HepG2 (cell line): ENCODE measurements around the gene PARP3. TPM values are rescaled to one million over a fixed set of nuclear protein-coding genes. Genes with fewer than 3 reads are reported as not detected.

Experiments used
- CC2D1A ChIP-seq: sonication (generic); formaldehyde crosslinking; IDR thresholded peaks from 2 replicates; pipeline ENCODE4 v1.8.1; 2023; ENCODE audit warnings: mild to moderate bottlenecking, missing genetic modification reagents
- DNMT1 ChIP-seq: sonication (generic); formaldehyde crosslinking; IDR thresholded peaks from 2 replicates; pipeline ENCODE4 v1.5.1; 2020; ENCODE audit warnings: mild to moderate bottlenecking, missing genetic modification reagents
- FOXO4 ChIP-seq: sonication (generic); formaldehyde crosslinking; conservative IDR thresholded peaks from 2 replicates; pipeline ENCODE4 v1.8.1; 2023; ENCODE audit warnings: missing genetic modification reagents
- NCOA1 ChIP-seq: sonication (generic); formaldehyde crosslinking; IDR thresholded peaks from 2 replicates; pipeline ENCODE4 v1.9.0; 2021; ENCODE audit warnings: missing genetic modification reagents
- RAD21 ChIP-seq: fragments of 450-650 bp; formaldehyde crosslinking; IDR thresholded peaks from 2 replicates; pipeline ENCODE4 v1.5.0; 2020; ENCODE audit warnings: mild to moderate bottlenecking
- ZBTB42 ChIP-seq: sonication (generic); formaldehyde crosslinking; IDR thresholded peaks from 2 replicates; pipeline ENCODE4 v1.5.0; 2020; ENCODE audit warnings: mild to moderate bottlenecking, missing genetic modification reagents
- ZHX1 ChIP-seq: sonication (generic); formaldehyde crosslinking; IDR thresholded peaks from 2 replicates; pipeline ENCODE4 v1.8.1; 2022; ENCODE audit warnings: low read depth, mild to moderate bottlenecking, missing genetic modification reagents
- ZMYM3 ChIP-seq: sonication (generic); formaldehyde crosslinking; IDR thresholded peaks from 2 replicates; pipeline ENCODE4 v1.5.1; 2020; ENCODE audit warnings: mild to moderate bottlenecking, missing genetic modification reagents
- ZNF274 ChIP-seq: sonication (generic); formaldehyde crosslinking; IDR thresholded peaks from 2 replicates; pipeline ENCODE4 v1.5.1; 2020; ENCODE audit warnings: mild to moderate bottlenecking, missing genetic modification reagents
- ZNF446 ChIP-seq: sonication (generic); formaldehyde crosslinking; IDR thresholded peaks from 2 replicates; pipeline ENCODE4 v1.5.0; 2020; ENCODE audit warnings: mild to moderate bottlenecking, missing genetic modification reagents
- ZNF451 ChIP-seq: sonication (generic); formaldehyde crosslinking; IDR thresholded peaks from 2 replicates; pipeline ENCODE4 v1.5.0; 2020; ENCODE audit warnings: mild to moderate bottlenecking, missing genetic modification reagents
- ZNF510 ChIP-seq: sonication (generic); formaldehyde crosslinking; IDR thresholded peaks from 2 replicates; pipeline ENCODE4 v1.4.0; 2020; ENCODE audit warnings: low read depth, mild to moderate bottlenecking, missing genetic modification reagents
- ZNF549 ChIP-seq: sonication (generic); formaldehyde crosslinking; IDR thresholded peaks from 2 replicates; pipeline ENCODE4 v1.5.0; 2020; ENCODE audit warnings: missing genetic modification reagents
- ZNF557 ChIP-seq: sonication (generic); formaldehyde crosslinking; IDR thresholded peaks from 2 replicates; pipeline ENCODE4 v1.4.0; 2020; ENCODE audit warnings: missing genetic modification reagents
- ZNF577 ChIP-seq: sonication (generic); formaldehyde crosslinking; IDR thresholded peaks from 2 replicates; pipeline ENCODE4 v1.4.0; 2020; ENCODE audit warnings: mild to moderate bottlenecking, low read depth, missing genetic modification reagents, borderline replicate concordance
- ZNF83 ChIP-seq: sonication (generic); formaldehyde crosslinking; IDR thresholded peaks from 2 replicates; pipeline ENCODE4 v1.4.0; 2020; ENCODE audit warnings: missing genetic modification reagents, mild to moderate bottlenecking, borderline replicate concordance
- ZNF841 ChIP-seq: sonication (generic); formaldehyde crosslinking; IDR thresholded peaks from 2 replicates; pipeline ENCODE4 v1.8.1; 2023; ENCODE audit warnings: missing genetic modification reagents, borderline replicate concordance
- ZSCAN12 ChIP-seq: sonication (generic); formaldehyde crosslinking; IDR thresholded peaks from 2 replicates; pipeline ENCODE4 v1.9.0; 2021; ENCODE audit warnings: mild to moderate bottlenecking, missing genetic modification reagents
- ZUFSP ChIP-seq: sonication (generic); formaldehyde crosslinking; IDR thresholded peaks from 2 replicates; pipeline ENCODE4 v1.9.0; 2021; ENCODE audit warnings: missing genetic modification reagents, mild to moderate bottlenecking, borderline replicate concordance
- polyA plus RNA-seq, 8 experiments: library from polyadenylated mRNA; depleted of rRNA in 3 of 8; stranded (reverse) in 7 of 8; unstranded in 1 of 8; fragments of >200 nt; fragmentation: Illumina TruSeq in 4 of 8; extraction: Trizol in 4 of 8; gene quantifications; 2 replicates each; pipeline versions ENCODE4 v1.2.1 to v1.2.3, GENCODE V29; 2011 to 2016; ENCODE audit warnings: low read depth in 4 of 8, missing spikeins in 1 of 8, mixed read lengths in 1 of 8; ENCODE audit not compliant: insufficient read depth in 1 of 8
- total RNA-seq, 5 experiments: library from RNA; depleted of rRNA; stranded (reverse); fragments of >200 nt; fragmentation: Illumina TruSeq; extraction: Trizol; gene quantifications; 2 replicates each; pipeline ENCODE4 v1.2.3, GENCODE V29; 2016; ENCODE audit warnings: low read depth in 1 of 5
- TF ChIP-seq, protein P1 (sequence below): sonication (generic); formaldehyde crosslinking; IDR thresholded peaks from 2 replicates; pipeline ENCODE4 v1.5.1; 2020; ENCODE audit warnings: missing genetic modification reagents, mild to moderate bottlenecking, borderline replicate concordance
- TF ChIP-seq, protein P2 (sequence below): sonication (generic); formaldehyde crosslinking; IDR thresholded peaks from 2 replicates; pipeline ENCODE4 v1.4.0; 2020; ENCODE audit warnings: missing genetic modification reagents

Gene PARP3
- total and polyA plus RNA-seq, 2 of the 13 experiments (the other 11 are each of a cell fraction or from before 2014, with no cell fraction given), result 11.2 to 21.5 TPM

DNA sequence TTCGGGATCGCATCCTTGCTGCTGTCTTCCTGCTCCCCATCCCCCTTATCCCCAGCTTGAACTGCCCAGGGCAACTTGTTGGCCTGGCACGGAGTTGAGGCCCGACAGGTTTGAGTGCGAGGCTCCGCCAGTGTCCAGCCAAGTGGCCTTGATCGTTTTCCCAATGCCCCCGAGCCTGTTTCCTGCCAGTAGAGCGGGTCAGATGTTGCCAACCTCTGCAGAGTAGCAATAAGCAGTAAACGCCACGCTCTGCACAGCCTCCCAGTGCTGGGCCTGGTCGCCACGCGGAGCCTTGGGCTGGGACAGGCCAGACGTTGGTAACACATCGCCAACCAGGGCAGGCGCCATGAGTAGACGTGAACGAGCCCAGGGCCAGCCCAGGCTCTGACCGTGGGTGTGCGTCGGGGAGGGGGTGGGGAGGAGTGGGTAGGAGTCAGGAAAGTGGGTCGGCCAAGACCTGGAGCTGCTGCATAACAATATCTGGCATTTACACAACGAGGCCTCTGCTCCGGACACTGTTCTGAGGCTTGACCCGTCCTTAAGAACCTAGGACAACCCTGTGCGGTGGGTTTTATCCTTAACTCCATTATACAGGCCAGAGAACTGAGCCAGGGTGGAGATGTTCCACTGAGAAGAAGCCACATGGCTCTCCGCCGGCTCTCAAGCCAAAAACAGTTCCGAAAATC is 32.3 kb downstream of the PARP3 start (continued):
- TF ChIP-seq ZHX1 (CRISPR knock-in tag) (no peak), ZSCAN12 (no peak), ZNF510 (CRISPR knock-in tag) (no peak; the same call in 1 of the 2 replicates), ZNF451 (CRISPR knock-in tag) (no peak), ZNF83 (CRISPR knock-in tag) (no peak; the same call in 1 of the 2 replicates), ZUFSP (CRISPR knock-in tag) (no peak), FOXO4 (CRISPR knock-in tag) (peak; percentile 60; the same call in 1 of the 2 replicates), ZNF446 (CRISPR knock-in tag) (0 out of 2 replicates have a peak, but pooled peaks have one; percentile 8), ZMYM3 (CRISPR knock-in tag) (no peak), ZNF841 (CRISPR knock-in tag) (no peak), CC2D1A (no peak), ZBTB42 (CRISPR knock-in tag) (no peak), DNMT1 (CRISPR knock-in tag) (no peak; the same call in 1 of the 2 replicates), ZNF549 (CRISPR knock-in tag) (no peak), RAD21 (CRISPR knock-in tag) (no peak), NCOA1 (CRISPR knock-in tag) (no peak), ZNF274 (CRISPR knock-in tag) (no peak), ZNF577 (CRISPR knock-in tag) (no peak), ZNF557 (CRISPR knock-in tag) (no peak)
- TF ChIP-seq, protein P1, sequence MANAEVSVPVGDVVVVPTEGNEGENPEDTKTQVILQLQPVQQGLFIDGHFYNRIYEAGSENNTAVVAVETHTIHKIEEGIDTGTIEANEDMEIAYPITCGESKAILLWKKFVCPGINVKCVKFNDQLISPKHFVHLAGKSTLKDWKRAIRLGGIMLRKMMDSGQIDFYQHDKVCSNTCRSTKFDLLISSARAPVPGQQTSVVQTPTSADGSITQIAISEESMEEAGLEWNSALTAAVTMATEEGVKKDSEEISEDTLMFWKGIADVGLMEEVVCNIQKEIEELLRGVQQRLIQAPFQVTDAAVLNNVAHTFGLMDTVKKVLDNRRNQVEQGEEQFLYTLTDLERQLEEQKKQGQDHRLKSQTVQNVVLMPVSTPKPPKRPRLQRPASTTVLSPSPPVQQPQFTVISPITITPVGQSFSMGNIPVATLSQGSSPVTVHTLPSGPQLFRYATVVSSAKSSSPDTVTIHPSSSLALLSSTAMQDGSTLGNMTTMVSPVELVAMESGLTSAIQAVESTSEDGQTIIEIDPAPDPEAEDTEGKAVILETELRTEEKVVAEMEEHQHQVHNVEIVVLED (CRISPR knock-in tag), result no peak
- TF ChIP-seq, protein P2, sequence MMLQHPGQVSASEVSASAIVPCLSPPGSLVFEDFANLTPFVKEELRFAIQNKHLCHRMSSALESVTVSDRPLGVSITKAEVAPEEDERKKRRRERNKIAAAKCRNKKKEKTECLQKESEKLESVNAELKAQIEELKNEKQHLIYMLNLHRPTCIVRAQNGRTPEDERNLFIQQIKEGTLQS, result 0 out of 2 replicates have a peak, but pooled peaks have one; percentile 1
